Measurements from ENCODE around the gene ZDHHC14. TPM values are rescaled to one million over a fixed set of nuclear protein-coding genes. Genes with fewer than 3 reads are reported as not detected.

Gene ZDHHC14
- total RNA-seq, 1 donor from 2014 or later: 26.1 TPM

DNA sequence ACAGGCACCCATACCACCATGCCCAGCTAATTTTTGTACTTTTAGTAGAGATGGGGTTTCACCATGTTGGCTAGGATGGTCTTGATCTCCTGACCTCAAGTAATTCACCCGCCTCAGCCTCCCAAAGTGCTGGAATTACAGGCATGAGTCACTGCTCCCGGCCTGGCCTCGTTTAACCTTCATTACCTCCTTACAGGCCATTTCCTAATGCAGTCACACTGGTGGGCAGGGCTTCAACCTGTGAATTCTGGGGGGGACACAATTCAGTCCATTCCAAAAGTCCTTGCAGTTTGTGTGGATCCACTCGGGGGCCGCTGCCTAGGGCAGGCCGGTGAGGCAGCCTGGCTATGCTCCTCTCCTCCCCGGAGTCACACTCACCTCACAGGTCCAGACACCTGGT, 329.6 kb downstream of the ZDHHC14 start:
- Mint-ChIP-seq H3K9me3 (ENCODE audit: unreplicated experiment) (no peaks in the 10 kb centered on the region), H3K27ac (ENCODE audit: unreplicated experiment) (no peak overlapping the region), H3K36me3 (ENCODE audit: low read depth, unreplicated experiment) (peaks cover 3% of the 10 kb centered on the region), H3K27me3 (ENCODE audit: unreplicated experiment) (no peaks in the 10 kb centered on the region), H3K4me3 (ENCODE audit: unreplicated experiment) (no peak overlapping the region), H3K4me1 (ENCODE audit: unreplicated experiment) (peaks cover 5% of the 10 kb centered on the region)
- no peak for TF ChIP-seq CTCF (IDR thresholded peaks at IDR 0.05; ENCODE audit: unreplicated experiment)
- no peak for DNase-seq (ENCODE audit: low spot score)

GRCh38 chr6:157711060-157711459, 330.1 kb downstream of the ZDHHC14 start:
- peaks cover 5% of the 10 kb centered on the region for H3K4me1 Mint-ChIP-seq (ENCODE audit: unreplicated experiment)
- H3K27me3 Mint-ChIP-seq (ENCODE audit: unreplicated experiment): no peaks in the 10 kb centered on the region
- no peak for DNase-seq (ENCODE audit: low spot score)
- no peak overlapping the region for H3K4me3 Mint-ChIP-seq (ENCODE audit: unreplicated experiment)
- TF ChIP-seq CTCF (IDR thresholded peaks at IDR 0.05; ENCODE audit: unreplicated experiment): no peak
- H3K36me3 Mint-ChIP-seq (ENCODE audit: low read depth, unreplicated experiment): peaks cover 3% of the 10 kb centered on the region
- no peaks in the 10 kb centered on the region for H3K9me3 Mint-ChIP-seq (ENCODE audit: unreplicated experiment)
- H3K27ac Mint-ChIP-seq (ENCODE audit: unreplicated experiment): no peak overlapping the region

GRCh38 chr6:157712585-157713295, 331.8 kb downstream of the ZDHHC14 start:
- H3K27me3 Mint-ChIP-seq (ENCODE audit: unreplicated experiment): no peaks in the 10 kb centered on the region
- no peaks in the 10 kb centered on the region for H3K9me3 Mint-ChIP-seq (ENCODE audit: unreplicated experiment)
- peaks cover 5% of the 10 kb centered on the region for H3K4me1 Mint-ChIP-seq (ENCODE audit: unreplicated experiment)
- H3K36me3 Mint-ChIP-seq (ENCODE audit: low read depth, unreplicated experiment): no peaks in the 10 kb centered on the region
- H3K27ac Mint-ChIP-seq (ENCODE audit: unreplicated experiment): no peak overlapping the region
- no peak for DNase-seq (ENCODE audit: low spot score)
- no peak overlapping the region for H3K4me3 Mint-ChIP-seq (ENCODE audit: unreplicated experiment)
- TF ChIP-seq CTCF (IDR thresholded peaks at IDR 0.05; ENCODE audit: unreplicated experiment): no peak

DNA sequence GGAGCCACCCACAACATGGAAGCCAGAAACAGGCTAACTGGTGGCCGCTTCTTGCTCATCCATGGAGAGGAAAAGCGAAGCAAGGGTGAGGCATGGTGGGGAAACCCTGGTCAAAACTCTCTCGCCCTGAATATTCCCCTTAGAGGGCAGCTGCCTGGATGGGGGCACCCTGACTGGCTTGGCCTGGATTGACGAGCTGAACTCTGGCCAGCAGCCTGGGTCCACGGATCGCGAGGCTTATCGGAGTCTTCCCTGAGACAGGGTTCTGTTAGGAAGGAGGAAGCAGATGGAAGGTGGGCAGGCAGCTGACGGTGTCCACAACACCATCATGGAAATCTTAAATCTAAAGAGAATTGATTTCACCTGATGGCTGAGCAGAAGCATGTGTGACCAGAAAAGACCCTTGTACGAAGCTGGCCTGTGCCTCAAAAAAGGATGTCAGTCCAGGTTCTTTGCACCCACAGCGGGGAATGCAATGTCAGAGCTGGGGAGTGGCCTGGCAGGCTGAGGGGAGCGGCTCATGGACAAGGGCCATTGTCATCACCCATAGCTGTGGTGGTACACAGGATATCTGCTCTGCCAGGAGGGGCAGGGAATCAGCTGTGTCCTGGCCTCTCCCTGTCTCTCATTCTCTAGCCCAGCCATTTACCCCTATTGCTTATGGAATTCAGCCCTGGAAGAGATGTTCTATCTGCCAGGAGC, 332.6 kb downstream of the ZDHHC14 start:
- peaks cover 5% of the 10 kb centered on the region for H3K4me1 Mint-ChIP-seq (ENCODE audit: unreplicated experiment)
- H3K27me3 Mint-ChIP-seq (ENCODE audit: unreplicated experiment): no peaks in the 10 kb centered on the region
- peak overlapping the region; percentile 18 for H3K27ac Mint-ChIP-seq (ENCODE audit: unreplicated experiment)
- no peak for DNase-seq (ENCODE audit: low spot score)
- TF ChIP-seq CTCF (IDR thresholded peaks at IDR 0.05; ENCODE audit: unreplicated experiment): no peak
- no peaks in the 10 kb centered on the region for H3K9me3 Mint-ChIP-seq (ENCODE audit: unreplicated experiment)
- H3K36me3 Mint-ChIP-seq (ENCODE audit: low read depth, unreplicated experiment): no peaks in the 10 kb centered on the region
- H3K4me3 Mint-ChIP-seq (ENCODE audit: unreplicated experiment): no peak overlapping the region

DNA sequence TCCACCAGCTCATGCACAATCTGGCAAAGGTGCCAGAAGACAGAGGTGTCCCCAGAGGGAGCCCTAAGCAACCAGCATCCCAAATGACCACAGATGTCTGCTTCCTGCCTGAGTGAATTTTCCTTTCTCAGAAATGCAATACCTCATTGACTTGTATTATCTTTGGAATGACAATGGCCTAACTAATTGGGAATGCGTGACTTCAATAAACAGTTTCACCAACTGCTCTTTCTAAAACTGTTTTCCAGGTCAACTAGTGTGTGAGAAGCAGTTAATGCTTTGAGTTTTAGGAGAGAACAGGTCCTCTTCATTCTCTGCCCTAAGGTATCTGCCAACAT, 333.1 kb downstream of the ZDHHC14 start:
- Mint-ChIP-seq H3K36me3 (ENCODE audit: low read depth, unreplicated experiment) (no peaks in the 10 kb centered on the region), H3K27ac (ENCODE audit: unreplicated experiment) (peak overlapping the region; percentile 18), H3K27me3 (ENCODE audit: unreplicated experiment) (peaks cover 2% of the 10 kb centered on the region), H3K9me3 (ENCODE audit: unreplicated experiment) (no peaks in the 10 kb centered on the region), H3K4me3 (ENCODE audit: unreplicated experiment) (no peak overlapping the region), H3K4me1 (ENCODE audit: unreplicated experiment) (peaks cover 5% of the 10 kb centered on the region)
- no peak for DNase-seq (ENCODE audit: low spot score)
- no peak for TF ChIP-seq CTCF (IDR thresholded peaks at IDR 0.05; ENCODE audit: unreplicated experiment)
